ENCODE data around the gene UBALD2.
A peak's percentile ranks its signal among the peaks of the same experiment; 100 is the strongest.
"Not testable (repeated sequence)": the region's sequence is repeated elsewhere in the genome, so short reads cannot be mapped to it uniquely, and the experiment has no call there.

The UBALD2 gene

GRCh38 chr17:76264755-76265623 is at the start of gene UBALD2:
UBALD2 (plus strand) TSS chr17:76265348; CDS start chr17:76265506, 158 bp downstream.
- no peak for FAIRE-seq
- DNase-seq (ENCODE audit: insufficient read length, low spot score), result peak; percentile 96
- TF ChIP-seq, protein P1, sequence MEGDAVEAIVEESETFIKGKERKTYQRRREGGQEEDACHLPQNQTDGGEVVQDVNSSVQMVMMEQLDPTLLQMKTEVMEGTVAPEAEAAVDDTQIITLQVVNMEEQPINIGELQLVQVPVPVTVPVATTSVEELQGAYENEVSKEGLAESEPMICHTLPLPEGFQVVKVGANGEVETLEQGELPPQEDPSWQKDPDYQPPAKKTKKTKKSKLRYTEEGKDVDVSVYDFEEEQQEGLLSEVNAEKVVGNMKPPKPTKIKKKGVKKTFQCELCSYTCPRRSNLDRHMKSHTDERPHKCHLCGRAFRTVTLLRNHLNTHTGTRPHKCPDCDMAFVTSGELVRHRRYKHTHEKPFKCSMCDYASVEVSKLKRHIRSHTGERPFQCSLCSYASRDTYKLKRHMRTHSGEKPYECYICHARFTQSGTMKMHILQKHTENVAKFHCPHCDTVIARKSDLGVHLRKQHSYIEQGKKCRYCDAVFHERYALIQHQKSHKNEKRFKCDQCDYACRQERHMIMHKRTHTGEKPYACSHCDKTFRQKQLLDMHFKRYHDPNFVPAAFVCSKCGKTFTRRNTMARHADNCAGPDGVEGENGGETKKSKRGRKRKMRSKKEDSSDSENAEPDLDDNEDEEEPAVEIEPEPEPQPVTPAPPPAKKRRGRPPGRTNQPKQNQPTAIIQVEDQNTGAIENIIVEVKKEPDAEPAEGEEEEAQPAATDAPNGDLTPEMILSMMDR (IDR thresholded peaks at IDR 0.05; ENCODE audit: insufficient read depth, missing control alignments), result no peak

GRCh38 chr17:76217081-76217480 is 48.1 kb upstream of the UBALD2 start:
- no peak for DNase-seq (ENCODE audit: insufficient read length, low spot score)
- FAIRE-seq, result no peak
- TF ChIP-seq, protein P1 (IDR thresholded peaks at IDR 0.05; ENCODE audit: insufficient read depth, missing control alignments), result no peak

- DNase-seq (ENCODE audit: insufficient read length, low spot score), result no peak
- TF ChIP-seq, protein P1 (IDR thresholded peaks at IDR 0.05; ENCODE audit: insufficient read depth, missing control alignments), result no peak
- FAIRE-seq, result no peak
Observed at GRCh38 chr17:76219670-76220383, 45.3 kb upstream of the UBALD2 start.

DNA sequence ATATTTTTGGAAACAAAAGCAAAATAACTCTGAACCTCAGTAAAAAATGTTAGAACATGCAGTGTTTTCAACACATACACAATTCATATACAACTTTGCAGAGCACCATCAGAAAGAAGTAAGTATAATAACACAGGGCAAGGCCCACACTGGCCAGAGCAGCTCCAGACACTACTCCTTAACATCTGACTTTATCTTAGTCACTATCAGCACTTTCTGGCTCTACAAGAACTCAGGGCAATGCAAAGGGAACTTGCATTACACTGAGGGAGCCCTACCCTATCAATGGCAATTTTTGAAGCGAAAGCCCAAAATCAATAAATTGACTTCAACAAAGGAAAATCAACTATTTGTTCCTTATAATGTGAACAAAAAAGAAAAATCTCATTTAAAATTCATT is 41.3 kb upstream of the UBALD2 start:
- no peak for FAIRE-seq
- no peak for DNase-seq (ENCODE audit: insufficient read length, low spot score)
- TF ChIP-seq, protein P1 (IDR thresholded peaks at IDR 0.05; ENCODE audit: insufficient read depth, missing control alignments), result no peak

DNA sequence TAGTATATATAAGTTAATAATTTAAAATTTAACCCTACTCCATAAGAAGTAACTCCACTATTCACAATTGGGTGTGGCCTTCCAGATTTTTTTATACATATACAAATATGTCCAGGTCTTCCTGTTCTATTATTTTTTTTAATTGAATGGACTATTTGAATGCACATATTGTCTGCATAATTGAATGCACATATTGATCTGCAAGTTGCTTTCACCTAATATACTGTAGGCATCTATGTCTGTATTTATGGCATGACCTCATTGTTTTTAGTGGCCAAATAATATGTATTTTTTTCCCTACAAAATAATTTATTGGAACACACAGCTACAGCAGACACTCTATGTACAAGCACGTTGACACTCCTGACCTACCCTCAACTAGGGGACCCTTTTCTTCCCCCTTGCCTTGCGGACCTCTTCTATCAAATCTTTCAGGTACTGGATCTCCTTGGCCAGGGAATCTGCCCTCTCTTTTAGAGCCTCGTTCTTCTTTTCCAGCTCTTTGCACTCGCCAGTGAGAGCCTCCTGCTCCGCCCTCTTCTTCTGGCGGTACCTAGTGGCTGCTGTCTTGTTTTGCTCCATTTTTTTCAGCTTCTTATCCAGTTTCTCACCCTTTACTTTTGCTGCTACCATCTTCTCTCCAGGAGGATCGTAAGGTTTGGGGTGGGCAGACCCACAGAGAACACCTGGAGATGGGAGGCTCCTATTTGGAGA is 39.6 kb upstream of the UBALD2 start:
- not testable (repeated sequence) for DNase-seq (ENCODE audit: insufficient read length, low spot score); FAIRE-seq

GRCh38 chr17:76226749-76227148 is 38.4 kb upstream of the UBALD2 start:
- FAIRE-seq; DNase-seq (ENCODE audit: insufficient read length, low spot score): not testable (repeated sequence)

DNA sequence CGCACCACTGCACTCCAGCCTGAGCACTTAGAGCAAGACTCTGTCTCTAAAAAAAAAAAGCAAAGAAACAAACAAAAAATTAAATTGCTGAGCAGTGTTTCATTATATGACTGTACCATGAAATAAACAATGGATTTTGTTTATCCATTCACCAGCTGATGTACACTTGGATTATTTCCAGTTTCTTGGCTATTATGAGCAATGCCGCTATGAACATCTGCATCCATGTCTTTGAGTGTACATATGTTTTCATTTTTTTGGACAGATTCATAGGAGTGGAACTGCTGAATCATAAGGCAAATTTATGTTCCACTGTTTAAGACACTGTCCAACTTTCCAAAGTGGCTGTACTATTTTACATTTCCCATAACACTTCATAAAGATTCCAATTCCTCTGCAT is 32.8 kb upstream of the UBALD2 start:
- TF ChIP-seq, protein P1 (IDR thresholded peaks at IDR 0.05; ENCODE audit: insufficient read depth, missing control alignments), result no peak
- FAIRE-seq (no peak), DNase-seq (ENCODE audit: insufficient read length, low spot score) (no peak)

All from D721Med (cell line).